IMR-90 (cell line): Measurements from ENCODE around the gene SLC51A. TPM values are rescaled to one million over a fixed set of nuclear protein-coding genes. Genes with fewer than 3 reads are reported as not detected.

Experiments
- ATAC-seq: fragments of 200-7000 bp; cut with Tn5 transposase; 2 replicates; pipeline ENCODE4 v1.9.1; 2020; ENCODE audit warnings: low read depth, mild to moderate bottlenecking, moderate library complexity
- BruUV-seq: library from RNA; stranded (reverse); fragments of 400-500 nt; replicated peaks from 2 replicates; lab custom pipeline; 2021; lab: Mats Ljungman, UMichigan
- CTCF ChIA-PET: fragments of 300-600 bp; formaldehyde crosslinking; extraction: SDS; loops from one replicate; lab custom pipeline; 2021; ENCODE audit warnings: antibody characterized with exemption; lab: Yijun Ruan, JAX
- POLR2A ChIA-PET: fragments of 300-600 bp; sonication (Branson Sonifier 250); formaldehyde crosslinking; loops from one replicate; lab custom pipeline; 2022; ENCODE audit warnings: antibody characterized with exemption; ENCODE audit not compliant: unreplicated experiment; lab: Charles Lee
- DNase-seq: peaks from one replicate; pipeline ENCODE4 v3.0.0; 2013
- H2AFZ ChIP-seq: replicated peaks from 2 replicates; pipeline ENCODE3; 2013; ENCODE audit warnings: low read length, mild to moderate bottlenecking; ENCODE audit not compliant: poor library complexity
- H2AK5ac ChIP-seq: 2 replicates; pipeline ENCODE4 v1.6.1; 2013; ENCODE audit warnings: low read depth, low read length, inconsistent platforms
- H2AK9ac ChIP-seq: replicated peaks from 2 replicates; pipeline ENCODE3; 2013; ENCODE audit warnings: mild to moderate bottlenecking, low read depth, low read length, moderate library complexity; ENCODE audit not compliant: poor library complexity
- H2BK120ac ChIP-seq: 2 replicates; pipeline ENCODE4 v1.6.1; 2013; ENCODE audit warnings: low read depth, low read length, inconsistent platforms
- H2BK15ac ChIP-seq: 3 replicates; pipeline ENCODE4 v1.6.1; 2013; ENCODE audit warnings: low read depth, low read length, inconsistent platforms
- H2BK20ac ChIP-seq: 2 replicates; pipeline ENCODE4 v1.6.1; 2013; ENCODE audit warnings: low read depth, mild to moderate bottlenecking, inconsistent platforms, low read length, moderate library complexity
- H2BK5ac ChIP-seq: 2 replicates; pipeline ENCODE4 v1.6.1; 2013; ENCODE audit warnings: mild to moderate bottlenecking, low read depth, low read length, inconsistent platforms; ENCODE audit not compliant: poor library complexity, severe bottlenecking
- H3K14ac ChIP-seq: replicated peaks from 2 replicates; pipeline ENCODE4 v1.6.1; 2013; ENCODE audit warnings: low read depth, low read length, inconsistent platforms
- H3K18ac ChIP-seq: 2 replicates; pipeline ENCODE4 v1.6.1; 2013; ENCODE audit warnings: low read depth, low read length, control low read depth
- H3K23ac ChIP-seq: 2 replicates; pipeline ENCODE4 v1.6.1; 2013; ENCODE audit warnings: low read depth, low read length, inconsistent platforms
- H3K27ac ChIP-seq: 2 replicates; pipeline ENCODE4 v1.5.1; 2013; ENCODE audit warnings: mild to moderate bottlenecking, control low read depth, low read length; ENCODE audit not compliant: insufficient read depth
- H3K27me3 ChIP-seq: 2 replicates; pipeline ENCODE4 v1.6.1; 2013; ENCODE audit warnings: low read length; ENCODE audit not compliant: control insufficient read depth, insufficient read depth
- H3K36me3 ChIP-seq: 2 replicates; pipeline ENCODE4 v1.6.1; 2013; ENCODE audit warnings: low read length, mixed read lengths; ENCODE audit not compliant: control insufficient read depth, insufficient read depth
- H3K4ac ChIP-seq: 2 replicates; pipeline ENCODE4 v1.6.1; 2013; ENCODE audit warnings: low read depth, low read length, inconsistent platforms
- H3K4me1 ChIP-seq: 2 replicates; pipeline ENCODE4 v1.6.1; 2013; ENCODE audit warnings: low read length, mixed read lengths; ENCODE audit not compliant: control insufficient read depth, insufficient read depth
- H3K4me2 ChIP-seq: 2 replicates; pipeline ENCODE4 v1.6.1; 2013; ENCODE audit warnings: low read depth, mild to moderate bottlenecking, control low read depth, low read length, moderate library complexity
- H3K4me3 ChIP-seq: 2 replicates; pipeline ENCODE4 v1.5.1; 2013; ENCODE audit warnings: low read depth, mild to moderate bottlenecking, control low read depth, low read length, moderate library complexity; ENCODE audit not compliant: insufficient read depth
- H3K56ac ChIP-seq: 2 replicates; pipeline ENCODE4 v1.6.1; 2013; ENCODE audit warnings: low read length, inconsistent platforms; ENCODE audit not compliant: insufficient read depth; ENCODE audit errors: extremely low read depth
- H3K79me1 ChIP-seq, 2 experiments: 2 replicates each; pipeline ENCODE4 v1.6.1; 2013; ENCODE audit warnings: low read length in 2 of 2, inconsistent platforms in 1 of 2, low read depth in 1 of 2
- H3K9ac ChIP-seq: 2 replicates; pipeline ENCODE4 v1.6.1; 2013; ENCODE audit warnings: low read depth, low read length, control low read depth
- H3K9me1 ChIP-seq: 2 replicates; pipeline ENCODE4 v1.6.1; 2013; ENCODE audit warnings: low read length, inconsistent platforms; ENCODE audit not compliant: insufficient read depth
- H3K9me3 ChIP-seq: 2 replicates; pipeline ENCODE4 v1.6.1; 2013; ENCODE audit warnings: low read length; ENCODE audit not compliant: control insufficient read depth, insufficient read depth
- H4K20me1 ChIP-seq: 2 replicates; pipeline ENCODE4 v1.6.1; 2013; ENCODE audit warnings: low read length, inconsistent platforms; ENCODE audit not compliant: insufficient read depth
- H4K5ac ChIP-seq: 2 replicates; pipeline ENCODE4 v1.6.1; 2013; ENCODE audit warnings: mild to moderate bottlenecking, low read depth, low read length, control low read depth
- H4K8ac ChIP-seq, 2 experiments: 2 replicates each; pipeline ENCODE4 v1.6.1; 2013; ENCODE audit warnings: low read depth in 2 of 2, low read length in 2 of 2, control low read depth in 1 of 2, inconsistent platforms in 1 of 2
- H4K91ac ChIP-seq: 2 replicates; pipeline ENCODE4 v1.6.1; 2013; ENCODE audit warnings: low read depth, low read length, inconsistent platforms; ENCODE audit not compliant: insufficient read depth
- CEBPB ChIP-seq: IDR thresholded peaks from 2 replicates; pipeline ENCODE4 v1.6.1; 2012; ENCODE audit warnings: low read depth, low read length, improper control_type of control experiment
- CTCF ChIP-seq: conservative IDR thresholded peaks from 2 replicates; pipeline ENCODE4 v1.5.1; 2012; ENCODE audit warnings: mild to moderate bottlenecking, low read depth, low read length, improper control_type of control experiment
- ELK1 ChIP-seq: fragments of 150-350 bp; IDR thresholded peaks from 2 replicates; pipeline ENCODE4 v1.6.1; 2016; ENCODE audit warnings: low read depth, mild to moderate bottlenecking, low read length, moderate library complexity, borderline replicate concordance
- FOS ChIP-seq: fragments of 150-350 bp; IDR thresholded peaks from 2 replicates; pipeline ENCODE4 v1.6.1; 2016; ENCODE audit warnings: low read depth, low read length
- MAFK ChIP-seq: IDR thresholded peaks from 2 replicates; pipeline ENCODE4 v1.6.1; 2012; ENCODE audit warnings: low read depth, low read length, improper control_type of control experiment
- MAZ ChIP-seq: IDR thresholded peaks from 2 replicates; pipeline ENCODE4 v1.6.1; 2012; ENCODE audit warnings: low read depth, mild to moderate bottlenecking, low read length, improper control_type of control experiment, moderate library complexity, borderline replicate concordance
- NFE2L2 ChIP-seq: fragments of 150-350 bp; IDR thresholded peaks from 2 replicates; pipeline ENCODE4 v1.6.1; 2016; ENCODE audit warnings: low read depth, mild to moderate bottlenecking, low read length
- POLR2A ChIP-seq: IDR thresholded peaks from 2 replicates; pipeline ENCODE4 v1.6.1; 2012; ENCODE audit warnings: mild to moderate bottlenecking, low read depth, low read length
- RAD21 ChIP-seq: IDR thresholded peaks from 2 replicates; pipeline ENCODE4 v1.6.1; 2012; ENCODE audit warnings: low read length, improper control_type of control experiment
- RFX5 ChIP-seq: IDR thresholded peaks from 2 replicates; pipeline ENCODE4 v1.8.0; 2012; ENCODE audit warnings: low read depth, mild to moderate bottlenecking, low read length, moderate library complexity
- USF2 ChIP-seq: fragments of 150-350 bp; IDR thresholded peaks from 2 replicates; pipeline ENCODE4 v1.6.1; 2017; ENCODE audit warnings: mild to moderate bottlenecking, antibody characterized with exemption, low read length, low read depth
- WGBS, 2 experiments: methylation state at CpG; one replicate each; pipeline versions ENCODE4 v1.1.5 to v1.1.7; 2013; ENCODE audit warnings: missing lambda C conversion rate in 2 of 2; ENCODE audit not compliant: insufficient read length in 1 of 2; ENCODE audit errors: extremely low coverage in 2 of 2; 5-methylcytosine and 5-hydroxymethylcytosine counted together
- dilution Hi-C: fragments of 300-500 bp; cut with HindIII; formaldehyde crosslinking; loops from one replicate; pipeline ENCODE4 v1.14.3; 2018; ENCODE audit warnings: low sequenced_read_pairs; ENCODE audit not compliant: unreplicated experiment
- in situ Hi-C: fragments of 300-500 bp; cut with MboI; formaldehyde crosslinking; loops from 3 replicates; pipeline ENCODE4 v1.14.3; 2019; ENCODE audit warnings: low sequenced_read_pairs, inconsistent platforms, mixed read lengths
- intact Hi-C: fragments of 100-400 bp; cut with micrococcal nuclease; formaldehyde crosslinking; loops from 2 replicates; pipeline ENCODE4 v1.10.0; 2022
- polyA plus RNA-seq, 3 experiments: library from polyadenylated mRNA; depleted of rRNA; stranded (reverse); fragments of >200 nt; gene quantifications; 2 replicates each; pipeline ENCODE4 v1.2.3, GENCODE V29; 2012; ENCODE audit warnings: low replicate concordance in 1 of 3
- total RNA-seq: library from RNA; depleted of rRNA; stranded (reverse); fragments of >200 nt; gene quantifications from 2 replicates; pipeline ENCODE4 v1.2.3, GENCODE V29; 2012

SLC51A gene
- total and polyA plus RNA-seq, 2 of the 4 experiments (the other 2 are of a cell fraction) = not detected

GRCh38 chr3:196219194-196219969, 3.0 kb downstream of the SLC51A start (continued):
- no peak for TF ChIP-seq USF2
- TF ChIP-seq MAZ = no peak

- H3K4me3 ChIP-seq = no peak overlapping the region
- DNase-seq = no peak
- no peaks in the 10 kb centered on the region for H3K36me3 ChIP-seq
- H3K14ac ChIP-seq = no peak overlapping the region
- no peak overlapping the region for H3K4me2 ChIP-seq
- H3K4me1 ChIP-seq = 0 out of 2 replicates have a peak, but pooled peaks cover 2% of the 10 kb centered on the region
- no peaks in the 10 kb centered on the region for H3K9me3 ChIP-seq
- no peak overlapping the region for H3K23ac ChIP-seq
- no peak overlapping the region for H3K18ac ChIP-seq
- no peak for ATAC-seq
- peak overlapping the region; percentile 50 for H2AK9ac ChIP-seq
- H4K91ac ChIP-seq = no peak overlapping the region
- no peak overlapping the region for H4K5ac ChIP-seq
- intact Hi-C loops (no loop called here), dilution Hi-C loops (no loop called here), in situ Hi-C loops (no loop called here)
- H4K8ac ChIP-seq = no peak overlapping the region
- BruUV-seq = no TSS peak
- ChIA-PET POLR2A (no interaction called here), CTCF (no interaction called here)
- H2AFZ ChIP-seq = peak overlapping the region; percentile 82
- no peak overlapping the region for H2BK5ac ChIP-seq
- no peak overlapping the region for H3K56ac ChIP-seq
- no peaks in the 10 kb centered on the region; the same call in 1 of the 2 replicates for H4K20me1 ChIP-seq
- H3K9me1 ChIP-seq = 0 out of 2 replicates have a peak, but pooled peaks cover 3% of the 10 kb centered on the region
- peaks cover 9% of the 10 kb centered on the region; the same call in 1 of the 2 replicates for H3K27me3 ChIP-seq
- H3K27ac ChIP-seq = no peak overlapping the region
- no peaks in the 10 kb centered on the region for H3K79me1 ChIP-seq
- 91% methylated on average over 9 of the region's 19 CpGs; no CpG with 5 or more reads in 1 of the 2 experiments for WGBS, 2 experiments
- H2BK15ac ChIP-seq = no peak overlapping the region
- no peak overlapping the region for H2BK20ac ChIP-seq
- no peak overlapping the region for H3K4ac ChIP-seq
- H3K9ac ChIP-seq = no peak overlapping the region
- no peak overlapping the region for H2BK120ac ChIP-seq
- no peak overlapping the region for H2AK5ac ChIP-seq
- TF ChIP-seq RFX5 = no peak
- no peak for TF ChIP-seq MAFK
- no peak for TF ChIP-seq USF2
- TF ChIP-seq CEBPB = no peak
- TF ChIP-seq ELK1 = no peak
- TF ChIP-seq MAZ = no peak
- TF ChIP-seq POLR2A = no peak
- TF ChIP-seq RAD21 = no peak
- no peak for TF ChIP-seq NFE2L2
- TF ChIP-seq CTCF = no peak
- no peak for TF ChIP-seq FOS
These were observed 3.6 kb downstream of the SLC51A start for GRCh38 chr3:196219970-196220311.
